HG02943 (cell line): Measurements from ENCODE around the gene MVB12B.

Experiments
- ATAC-seq: cut with Tn5 transposase; IDR thresholded peaks from one replicate; pipeline ENCODE4 v1.9.1; 2021; ENCODE audit warnings: mild to moderate bottlenecking, low read depth, moderate library complexity; ENCODE audit not compliant: unreplicated experiment

The MVB12B gene

DNA sequence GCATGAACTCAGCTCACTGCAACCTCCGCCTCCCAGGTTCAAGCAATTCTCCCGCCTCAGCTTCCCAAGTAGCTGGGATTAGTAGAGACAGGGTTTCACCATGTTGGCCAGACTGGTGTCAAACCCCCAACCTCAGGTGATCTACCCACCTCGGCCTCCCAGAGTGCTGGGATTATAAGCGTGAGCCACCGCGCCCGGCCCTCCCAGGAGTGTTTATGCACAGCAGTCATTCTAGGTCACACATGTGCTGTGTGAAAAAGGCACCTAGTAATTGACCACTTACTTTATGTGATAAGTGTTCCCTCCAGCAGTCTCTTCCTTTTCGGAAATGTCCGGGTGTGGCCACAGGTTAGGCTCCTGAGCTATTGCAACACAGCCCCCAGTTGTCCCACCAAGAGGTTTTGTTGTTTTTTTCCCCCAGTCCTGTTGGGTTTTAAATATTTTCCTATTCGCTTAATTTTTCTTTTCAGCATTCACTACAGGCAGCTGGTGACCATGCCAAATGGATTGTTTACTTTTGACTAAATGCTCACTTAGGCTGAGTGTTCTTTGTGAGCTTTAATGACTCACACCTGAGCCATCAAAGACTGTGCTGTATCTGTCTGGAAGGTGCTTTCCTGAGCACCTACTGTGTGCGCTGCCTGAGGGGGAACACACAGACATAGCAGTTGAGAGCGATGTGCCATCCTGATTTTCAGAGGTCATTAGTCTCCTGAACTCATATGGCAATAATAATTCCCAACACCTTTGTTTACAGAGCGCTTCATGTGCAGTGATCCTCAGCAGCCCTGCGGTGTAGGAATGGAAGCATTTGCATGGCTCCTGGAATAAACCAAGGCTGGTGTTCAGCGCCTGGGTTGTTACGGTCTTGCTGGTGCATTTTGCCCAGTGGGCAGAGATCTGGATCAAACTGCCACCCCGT is 94.3 kb downstream of the MVB12B start:
- ATAC-seq = no peak

DNA sequence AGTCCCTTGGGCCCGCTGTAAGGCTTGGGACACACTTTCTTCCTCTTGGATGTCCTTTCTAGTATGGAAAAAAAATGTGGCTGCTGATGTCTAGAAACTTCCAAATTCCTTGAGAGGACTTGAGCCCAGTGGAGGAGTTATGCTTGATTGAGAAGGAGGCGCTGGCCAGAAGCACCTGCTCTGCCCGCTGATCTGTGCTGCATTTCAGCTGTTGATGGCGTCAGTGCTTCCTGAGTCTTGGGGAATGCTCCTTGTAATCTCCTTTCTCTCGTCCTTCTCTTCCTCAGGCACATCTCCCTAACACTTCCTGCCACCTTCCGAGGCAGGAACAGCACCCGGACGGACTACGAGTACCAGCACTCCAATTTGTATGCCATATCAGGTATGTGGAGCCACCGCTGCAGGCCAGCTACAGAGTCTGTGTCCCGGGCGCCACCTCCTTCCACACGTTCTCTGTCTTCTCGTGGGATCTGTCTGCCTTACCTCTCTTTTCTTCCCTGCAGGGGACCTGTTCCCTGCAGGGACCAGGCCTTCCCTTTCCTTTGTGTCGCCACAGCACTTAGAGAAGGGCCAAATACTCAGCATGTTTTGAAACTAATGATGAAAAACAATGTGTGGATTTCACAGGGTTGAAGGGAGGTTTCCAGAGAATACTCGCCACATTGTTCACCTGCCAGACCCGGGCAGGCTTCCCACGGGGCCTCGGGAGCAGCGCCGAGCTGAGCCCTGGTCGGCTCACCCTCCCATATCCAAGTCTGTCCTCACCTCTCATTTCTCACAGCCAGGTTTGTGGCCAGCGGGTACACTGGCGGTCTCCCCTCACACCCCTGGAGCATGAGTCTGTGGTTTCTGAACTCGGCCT is 95.2 kb downstream of the MVB12B start:
- ATAC-seq = no peak

- no peak for ATAC-seq
These were observed 96.7 kb downstream of the MVB12B start for GRCh38 chr9:126423142-126423915.

- no peak for ATAC-seq
These were observed 97.2 kb downstream of the MVB12B start for GRCh38 chr9:126423916-126424185.

DNA sequence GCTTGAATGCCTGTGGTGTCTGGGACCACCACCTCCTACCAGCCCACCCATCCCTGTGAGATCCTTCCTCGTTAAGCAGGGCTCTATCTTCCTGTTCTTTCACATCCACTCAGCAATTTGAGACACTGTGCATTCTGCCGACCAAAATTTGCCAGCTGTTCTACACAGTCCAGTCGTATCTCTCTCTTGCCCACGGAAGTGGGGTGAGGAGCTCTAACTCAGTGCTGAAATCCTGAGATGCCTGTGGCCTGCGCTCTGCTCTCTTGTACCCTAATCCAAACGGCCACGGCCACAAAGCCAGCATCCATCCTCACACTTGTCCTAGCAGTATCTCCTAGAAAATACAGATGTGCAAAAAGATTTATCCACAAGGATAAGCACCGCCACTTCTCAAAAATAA is 97.9 kb downstream of the MVB12B start:
- no peak for ATAC-seq

- ATAC-seq = no peak
These were observed 102.0 kb downstream of the MVB12B start for GRCh38 chr9:126428534-126429175.

- no peak for ATAC-seq
These were observed 102.6 kb downstream of the MVB12B start for GRCh38 chr9:126429190-126429589.

GRCh38 chr9:126430124-126430523 is 103.5 kb downstream of the MVB12B start:
- ATAC-seq = no peak

GRCh38 chr9:126431077-126431742 is 104.6 kb downstream of the MVB12B start:
- no peak for ATAC-seq

GRCh38 chr9:126432659-126433058 is 106.0 kb downstream of the MVB12B start:
- no peak for ATAC-seq

GRCh38 chr9:126435105-126435504 is 108.5 kb downstream of the MVB12B start:
- ATAC-seq = no peak

- no peak for ATAC-seq
These were observed 109.0 kb downstream of the MVB12B start for GRCh38 chr9:126435626-126436025.

- no peak for ATAC-seq
These were observed 110.1 kb downstream of the MVB12B start for GRCh38 chr9:126436545-126437267.

GRCh38 chr9:126437268-126437666 is 110.6 kb downstream of the MVB12B start:
- ATAC-seq = no peak

DNA sequence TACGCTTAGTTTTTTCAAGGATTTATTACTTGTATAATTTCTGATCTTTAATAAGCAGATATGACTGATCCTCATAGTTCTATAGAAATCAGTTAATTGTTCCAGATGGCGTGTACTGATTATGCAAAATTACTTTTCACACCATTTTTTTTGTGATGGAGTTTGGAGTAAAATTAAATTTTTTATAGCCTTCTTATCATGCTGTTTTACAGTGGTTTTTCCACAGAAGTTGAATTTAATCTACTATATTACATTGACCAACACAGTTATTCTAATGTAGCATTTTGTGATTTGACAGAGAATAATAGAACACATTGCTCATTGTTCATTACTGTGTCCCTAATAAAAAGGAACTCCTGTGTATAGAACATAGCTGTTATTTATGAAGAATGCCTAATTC is 111.1 kb downstream of the MVB12B start:
- ATAC-seq = no peak

DNA sequence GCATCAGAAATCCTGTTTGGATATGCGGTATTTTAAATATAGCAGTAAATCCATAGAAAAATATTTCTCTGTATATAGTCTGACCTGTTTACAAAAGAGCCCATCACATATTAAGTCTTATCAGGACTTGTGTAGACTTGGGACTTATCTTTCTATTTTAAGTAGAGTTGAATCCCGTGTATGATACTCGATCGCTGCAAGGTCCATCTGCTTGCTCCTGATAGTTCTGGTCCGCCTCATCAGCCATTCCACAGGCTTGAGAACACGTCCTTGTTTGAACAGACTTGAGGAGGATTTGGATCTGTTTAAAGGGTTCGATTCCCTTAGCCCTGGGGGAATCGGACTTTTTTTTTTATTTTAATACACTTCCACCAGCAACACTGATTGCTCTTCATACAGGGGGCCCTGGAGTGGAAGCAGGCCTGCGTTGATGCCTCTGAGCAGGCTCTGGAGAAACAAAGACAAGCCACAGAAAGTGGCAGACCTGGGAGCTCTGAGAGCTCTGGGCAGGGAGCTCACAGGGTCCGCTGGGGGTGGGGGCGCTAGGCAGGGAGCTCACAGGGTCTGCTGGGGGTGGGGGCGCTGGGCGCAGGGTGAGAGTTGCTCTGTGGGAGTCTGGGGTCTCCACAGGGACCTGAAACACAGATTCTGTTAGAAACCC is 112.2 kb downstream of the MVB12B start:
- ATAC-seq = no peak

DNA sequence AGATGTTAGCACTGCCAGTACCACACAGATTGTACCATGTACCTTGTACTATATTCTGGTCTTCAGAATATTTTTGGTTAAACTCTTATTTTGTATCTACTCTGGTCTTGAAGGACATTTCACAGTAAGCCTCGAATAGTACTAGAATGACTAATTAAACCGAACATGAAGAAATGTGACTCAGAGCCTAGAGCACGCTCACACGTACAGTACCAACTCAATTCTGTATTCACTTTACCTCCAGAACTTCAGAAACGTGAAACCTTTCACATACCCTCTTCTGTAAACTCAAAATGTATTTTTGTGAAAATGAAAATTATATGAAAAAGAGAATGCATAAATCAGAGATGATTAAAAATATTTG is 112.8 kb downstream of the MVB12B start:
- no peak for ATAC-seq

DNA sequence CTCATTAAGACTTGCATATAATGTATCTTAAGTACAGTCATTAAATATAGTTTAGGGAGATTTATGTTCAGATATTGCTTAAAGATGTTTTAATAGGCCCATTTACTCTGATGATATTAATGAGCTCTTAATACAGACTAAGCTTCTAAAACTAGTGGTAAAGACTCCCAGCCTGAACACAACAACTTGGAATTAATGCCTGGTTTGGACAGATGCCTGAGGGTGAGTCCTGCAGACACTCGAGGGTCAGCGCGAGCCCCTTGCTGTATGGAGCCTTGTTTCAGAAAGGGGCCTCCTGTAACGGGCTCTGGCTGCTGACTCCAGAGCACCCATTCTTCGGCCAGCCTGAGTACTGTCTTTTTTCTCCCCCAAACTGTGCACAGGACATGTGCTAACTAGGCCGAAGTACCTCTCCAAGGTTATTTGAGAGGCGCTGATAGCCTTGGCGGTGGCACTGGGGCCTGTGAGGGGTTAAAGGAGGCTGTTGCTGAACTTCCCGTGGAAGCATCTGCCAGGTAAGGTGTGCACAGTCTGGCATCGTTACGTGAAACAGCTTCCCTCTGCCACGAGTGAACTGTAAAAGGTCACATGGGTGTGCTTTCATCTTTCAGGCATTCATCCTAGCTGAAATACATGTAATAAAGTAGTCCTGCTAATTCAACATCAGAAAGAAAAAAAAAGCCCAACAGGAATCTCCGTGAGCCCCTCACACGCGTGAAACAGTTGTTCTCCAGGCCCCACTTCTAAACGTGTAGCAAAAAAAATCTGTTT is 113.4 kb downstream of the MVB12B start:
- ATAC-seq = no peak
